Hepatocyte (in vitro differentiated cells): ENCODE data around the gene DGKZ.

Source experiments
- EZH2 ChIP-seq: fragments of 200-600 bp; sonication (generic); IDR thresholded peaks from 2 replicates; pipeline ENCODE4 v1.6.1; 2016; ENCODE audit warnings: antibody characterized with exemption, mild to moderate bottlenecking, borderline replicate concordance
- TF ChIP-seq, protein P1 (sequence below): fragments of 200-600 bp; sonication (generic); IDR thresholded peaks from 2 replicates; pipeline ENCODE4 v1.5.1; 2016; ENCODE audit warnings: antibody characterized with exemption, mild to moderate bottlenecking; ENCODE audit not compliant: poor library complexity

DNA sequence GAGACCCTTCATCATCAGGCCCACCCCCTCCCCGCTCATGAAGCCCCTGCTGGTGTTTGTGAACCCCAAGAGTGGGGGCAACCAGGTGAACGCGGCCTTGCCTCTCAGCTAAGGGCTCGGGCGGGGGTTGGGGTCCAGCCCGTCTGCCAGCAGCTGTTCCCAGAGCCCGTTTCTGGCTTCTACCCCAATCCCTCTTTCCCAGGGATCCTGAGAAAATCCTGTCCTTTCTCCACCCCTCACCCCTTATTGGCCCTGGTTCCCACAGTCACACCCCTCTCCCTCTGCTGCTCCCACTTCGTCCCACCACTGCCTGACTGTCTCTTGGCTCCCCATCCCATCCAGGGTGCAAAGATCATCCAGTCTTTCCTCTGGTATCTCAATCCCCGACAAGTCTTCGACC is 24.8 kb downstream of the DGKZ start:
- TF ChIP-seq, protein P1, sequence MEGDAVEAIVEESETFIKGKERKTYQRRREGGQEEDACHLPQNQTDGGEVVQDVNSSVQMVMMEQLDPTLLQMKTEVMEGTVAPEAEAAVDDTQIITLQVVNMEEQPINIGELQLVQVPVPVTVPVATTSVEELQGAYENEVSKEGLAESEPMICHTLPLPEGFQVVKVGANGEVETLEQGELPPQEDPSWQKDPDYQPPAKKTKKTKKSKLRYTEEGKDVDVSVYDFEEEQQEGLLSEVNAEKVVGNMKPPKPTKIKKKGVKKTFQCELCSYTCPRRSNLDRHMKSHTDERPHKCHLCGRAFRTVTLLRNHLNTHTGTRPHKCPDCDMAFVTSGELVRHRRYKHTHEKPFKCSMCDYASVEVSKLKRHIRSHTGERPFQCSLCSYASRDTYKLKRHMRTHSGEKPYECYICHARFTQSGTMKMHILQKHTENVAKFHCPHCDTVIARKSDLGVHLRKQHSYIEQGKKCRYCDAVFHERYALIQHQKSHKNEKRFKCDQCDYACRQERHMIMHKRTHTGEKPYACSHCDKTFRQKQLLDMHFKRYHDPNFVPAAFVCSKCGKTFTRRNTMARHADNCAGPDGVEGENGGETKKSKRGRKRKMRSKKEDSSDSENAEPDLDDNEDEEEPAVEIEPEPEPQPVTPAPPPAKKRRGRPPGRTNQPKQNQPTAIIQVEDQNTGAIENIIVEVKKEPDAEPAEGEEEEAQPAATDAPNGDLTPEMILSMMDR = no peak
- no peak for TF ChIP-seq EZH2
